GM21423 (cell line): Measurements from ENCODE around the gene COPG1.
"Not testable (repeated sequence)": the region's sequence is repeated elsewhere in the genome, so short reads cannot be mapped to it uniquely, and the experiment has no call there.

Experiments used
- ATAC-seq: cut with Tn5 transposase; IDR thresholded peaks from one replicate; pipeline ENCODE4 v1.9.1; 2021; ENCODE audit warnings: mild to moderate bottlenecking, moderate library complexity; ENCODE audit not compliant: unreplicated experiment

COPG1 gene, protein sequence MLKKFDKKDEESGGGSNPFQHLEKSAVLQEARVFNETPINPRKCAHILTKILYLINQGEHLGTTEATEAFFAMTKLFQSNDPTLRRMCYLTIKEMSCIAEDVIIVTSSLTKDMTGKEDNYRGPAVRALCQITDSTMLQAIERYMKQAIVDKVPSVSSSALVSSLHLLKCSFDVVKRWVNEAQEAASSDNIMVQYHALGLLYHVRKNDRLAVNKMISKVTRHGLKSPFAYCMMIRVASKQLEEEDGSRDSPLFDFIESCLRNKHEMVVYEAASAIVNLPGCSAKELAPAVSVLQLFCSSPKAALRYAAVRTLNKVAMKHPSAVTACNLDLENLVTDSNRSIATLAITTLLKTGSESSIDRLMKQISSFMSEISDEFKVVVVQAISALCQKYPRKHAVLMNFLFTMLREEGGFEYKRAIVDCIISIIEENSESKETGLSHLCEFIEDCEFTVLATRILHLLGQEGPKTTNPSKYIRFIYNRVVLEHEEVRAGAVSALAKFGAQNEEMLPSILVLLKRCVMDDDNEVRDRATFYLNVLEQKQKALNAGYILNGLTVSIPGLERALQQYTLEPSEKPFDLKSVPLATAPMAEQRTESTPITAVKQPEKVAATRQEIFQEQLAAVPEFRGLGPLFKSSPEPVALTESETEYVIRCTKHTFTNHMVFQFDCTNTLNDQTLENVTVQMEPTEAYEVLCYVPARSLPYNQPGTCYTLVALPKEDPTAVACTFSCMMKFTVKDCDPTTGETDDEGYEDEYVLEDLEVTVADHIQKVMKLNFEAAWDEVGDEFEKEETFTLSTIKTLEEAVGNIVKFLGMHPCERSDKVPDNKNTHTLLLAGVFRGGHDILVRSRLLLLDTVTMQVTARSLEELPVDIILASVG

DNA sequence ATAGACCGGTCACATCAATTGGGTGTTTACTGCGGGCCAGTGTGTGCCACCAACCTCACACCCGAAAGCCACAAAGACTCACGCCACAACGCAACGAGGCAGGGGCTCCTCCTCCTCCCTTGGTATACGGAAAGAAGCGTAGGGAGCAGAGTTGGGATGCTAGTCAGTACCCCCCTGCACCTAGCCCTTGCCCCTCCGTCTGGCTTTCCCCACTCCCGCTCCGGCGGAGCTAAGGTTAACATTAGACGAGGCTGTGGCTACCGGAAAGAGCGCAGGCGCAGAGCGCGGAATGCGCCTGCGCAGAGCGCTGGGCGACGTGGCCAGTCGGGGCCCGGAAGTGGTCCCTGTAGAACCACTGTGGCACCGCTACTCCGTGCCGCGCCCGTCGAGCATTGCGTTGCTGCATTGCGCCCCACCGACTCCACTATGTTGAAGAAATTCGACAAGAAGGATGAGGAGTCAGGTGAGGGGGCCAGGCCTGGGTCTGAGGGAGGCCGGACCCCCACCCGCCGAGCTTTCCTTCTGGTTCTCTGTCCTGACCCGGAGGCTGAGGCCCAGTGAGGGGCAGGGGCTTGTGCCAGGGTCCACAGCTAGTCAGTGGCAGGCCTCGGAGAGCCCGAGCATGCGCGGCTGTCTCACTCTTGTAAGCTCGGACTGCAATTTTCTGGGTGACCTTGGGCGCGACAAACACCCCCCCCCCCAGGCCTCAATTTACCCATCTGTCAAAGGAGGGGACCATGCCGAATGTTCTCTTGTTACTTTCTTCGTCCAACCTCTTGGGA lies at the start of gene COPG1:
Gene COPG1 (plus strand): TSS at position 323 of the 782 bp plus-strand sequence. CDS start 104 bp downstream, at position 427.
- ATAC-seq, result peak; percentile 80

DNA sequence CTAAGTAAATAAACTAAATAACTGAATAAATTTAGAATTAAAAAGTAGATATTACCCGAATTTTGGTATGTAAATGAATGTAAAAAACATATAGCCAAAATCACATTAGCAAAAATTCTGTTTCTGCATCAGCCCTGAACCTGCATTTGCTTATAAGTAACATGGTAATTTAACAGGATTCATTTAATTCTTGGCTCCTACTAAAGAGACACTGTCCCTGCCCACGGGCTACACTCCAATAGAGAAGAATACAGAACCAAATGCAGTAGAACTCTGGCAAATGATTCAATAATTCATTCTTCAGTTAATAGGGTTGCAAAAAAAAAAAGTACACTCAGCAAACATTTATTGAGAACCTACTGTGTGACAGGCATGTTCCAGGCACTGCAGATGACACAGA lies 44.9 kb upstream of the COPG1 start:
- ATAC-seq, result no peak

DNA sequence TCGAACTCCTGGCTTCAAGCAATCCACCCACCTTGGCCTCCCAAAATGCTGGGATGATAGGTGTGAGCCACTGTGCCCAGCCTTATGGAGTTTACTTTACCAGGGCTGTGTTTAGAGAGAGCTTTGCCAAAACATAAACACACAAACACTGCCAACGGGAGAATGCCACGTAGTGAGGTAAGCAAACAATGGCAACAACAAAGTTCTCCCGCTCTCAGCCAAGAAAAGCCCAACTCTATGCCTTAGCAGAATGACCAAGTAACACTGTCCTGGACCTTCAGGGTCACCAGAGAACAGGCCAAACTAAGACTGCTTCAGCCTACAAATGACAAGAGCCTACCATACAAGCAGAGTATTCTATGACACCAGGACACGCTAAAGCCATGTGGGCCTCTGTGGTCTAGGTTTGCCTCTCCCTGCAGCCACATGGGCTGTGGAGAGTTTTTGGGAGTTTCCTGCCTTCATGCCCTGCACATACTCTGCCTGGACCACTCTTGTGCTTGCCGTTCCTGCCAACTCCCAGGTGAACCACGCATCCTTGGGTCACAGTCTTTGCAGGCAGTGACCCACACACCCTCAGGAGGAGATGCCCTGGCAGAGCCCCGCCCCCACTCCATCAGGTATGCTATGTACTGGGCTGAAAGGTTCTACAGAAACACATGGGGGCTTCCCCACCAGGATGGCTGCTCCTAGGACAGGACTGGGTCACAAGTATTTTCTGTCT lies 44.1 kb upstream of the COPG1 start:
- no peak for ATAC-seq

DNA sequence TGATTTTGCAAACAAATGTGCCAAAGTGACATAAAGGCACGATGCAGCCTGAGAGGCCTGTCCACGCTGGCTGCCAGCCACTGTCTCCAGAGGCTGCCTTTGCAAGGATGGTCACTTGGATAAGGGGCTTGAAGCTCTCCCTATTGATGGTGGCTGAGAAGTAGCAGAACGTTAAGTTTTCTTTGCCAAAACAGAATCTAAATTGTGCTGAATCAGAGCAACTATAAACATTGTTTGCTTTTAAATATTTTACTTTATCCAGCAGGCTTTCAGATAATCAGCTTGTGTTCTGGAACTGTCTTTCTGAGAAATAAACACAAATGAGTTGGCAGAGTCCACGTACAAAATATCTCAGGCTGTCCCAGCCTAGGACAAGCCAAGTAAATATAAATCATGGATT lies 41.9 kb upstream of the COPG1 start:
- no peak for ATAC-seq

DNA sequence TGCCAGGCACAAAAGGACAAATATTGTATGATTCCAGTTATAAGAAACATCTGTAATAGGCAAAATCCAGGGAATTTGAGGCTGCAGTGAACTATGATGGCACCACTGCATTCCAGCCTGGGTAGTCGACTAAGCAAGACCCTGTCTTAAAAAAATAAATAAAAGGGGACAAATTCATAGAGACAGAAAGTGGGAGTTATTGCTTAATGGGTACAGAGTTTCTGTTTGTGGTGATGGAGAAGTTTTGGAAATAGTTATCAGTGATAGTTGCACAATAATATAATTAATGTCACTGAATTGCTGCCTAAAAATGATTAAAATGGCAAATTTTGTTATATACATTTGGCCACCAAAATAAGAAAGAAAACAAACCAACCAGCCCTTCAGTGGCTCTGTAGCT lies 38.1 kb upstream of the COPG1 start:
- no peak for ATAC-seq

DNA sequence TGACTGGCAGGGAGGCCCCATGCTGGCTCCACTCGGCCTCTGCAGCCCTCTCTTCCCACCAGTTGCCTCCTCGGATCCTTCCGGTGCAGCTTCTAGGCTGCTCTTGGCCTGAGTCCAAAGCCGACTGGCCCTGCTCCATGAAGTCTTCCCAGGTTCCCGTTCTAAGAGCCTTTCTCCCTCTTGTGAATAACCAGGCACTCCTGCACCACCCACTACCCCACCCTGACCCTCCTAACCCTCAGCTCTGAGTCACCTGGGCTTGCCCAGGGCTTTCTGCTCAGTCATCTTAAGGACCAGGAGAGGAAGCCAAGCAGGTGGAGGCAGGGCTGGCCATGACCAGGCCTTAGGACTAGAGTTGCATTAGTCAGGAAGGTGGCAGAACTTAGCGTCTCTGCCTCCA lies 37.6 kb upstream of the COPG1 start:
- ATAC-seq, result no peak

DNA sequence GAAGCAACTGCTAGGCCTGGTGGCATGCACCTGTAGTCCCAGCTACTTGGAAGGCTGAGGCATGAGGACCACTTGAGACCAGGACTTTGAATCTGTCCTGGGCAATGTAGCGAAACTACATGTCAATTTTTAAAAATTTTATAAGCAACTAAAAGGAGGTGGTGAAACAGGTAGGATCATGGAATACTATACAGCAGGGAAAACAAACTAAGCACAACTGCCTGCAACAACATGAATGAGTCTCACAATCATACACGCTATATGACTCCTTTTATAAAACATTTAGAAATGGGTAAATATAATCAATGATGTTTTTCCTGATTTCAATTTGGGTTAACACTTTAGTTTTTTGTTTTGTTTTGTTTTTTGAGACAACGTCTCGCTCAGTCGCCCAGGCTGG lies 36.2 kb upstream of the COPG1 start:
- ATAC-seq, result no peak

DNA sequence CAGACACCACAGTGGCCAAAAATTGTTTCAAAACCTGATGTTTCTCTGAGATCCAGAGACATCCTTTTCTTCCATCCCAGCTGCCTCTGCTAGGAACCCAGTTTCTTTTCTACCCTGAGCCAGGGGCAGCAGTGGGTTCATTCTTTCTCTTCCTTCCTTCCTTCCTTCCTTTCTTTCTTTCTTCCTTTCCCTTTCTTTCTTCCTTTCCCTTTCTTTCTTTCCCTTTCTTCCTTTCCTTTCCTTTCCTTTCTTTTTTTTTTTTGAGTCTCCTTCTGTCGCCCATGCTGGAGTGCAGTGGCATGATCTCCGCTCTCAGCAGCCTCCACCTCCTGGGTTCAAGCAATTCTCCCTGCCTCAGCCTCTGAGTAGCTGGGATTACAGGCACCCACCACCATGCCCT lies 30.7 kb upstream of the COPG1 start:
- no peak for ATAC-seq

DNA sequence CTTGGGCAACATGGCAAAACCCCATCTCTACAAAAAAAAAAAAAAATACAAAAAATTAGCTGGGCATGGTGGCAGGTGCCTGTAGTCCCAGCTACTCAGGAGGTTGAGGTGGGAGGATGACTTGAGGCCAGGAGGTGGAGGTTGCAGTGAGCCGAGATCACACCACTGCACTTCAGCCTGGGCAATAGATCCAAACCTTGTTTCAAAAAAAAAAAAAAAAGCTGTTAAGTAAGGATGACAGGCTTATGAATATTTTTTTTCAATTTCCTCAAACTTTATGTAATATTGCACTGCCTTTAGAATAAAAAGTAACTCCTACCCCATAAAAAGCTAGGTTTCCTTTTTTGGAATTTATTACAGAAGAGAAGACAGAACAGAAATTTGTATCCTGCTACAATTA lies 25.0 kb upstream of the COPG1 start:
- not testable (repeated sequence) for ATAC-seq

DNA sequence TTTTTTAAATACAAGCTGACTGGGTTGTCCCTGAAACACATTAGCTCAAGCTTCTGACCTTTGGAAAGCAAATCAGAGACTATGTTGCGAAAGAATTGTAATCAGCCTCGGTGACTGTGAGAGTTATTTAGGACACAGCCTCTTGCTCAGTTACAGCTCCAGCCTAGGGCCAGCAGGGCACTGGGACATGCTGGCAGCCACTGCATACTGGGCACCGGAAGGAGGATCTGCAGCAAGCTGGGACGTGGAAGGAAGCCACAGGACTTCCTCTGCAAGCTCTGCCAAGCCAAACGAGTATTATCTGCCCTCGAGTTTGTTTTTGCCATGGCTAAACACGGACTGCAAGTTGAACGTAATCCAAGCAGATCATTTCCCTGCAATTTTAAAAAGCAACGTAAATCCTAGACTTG lies 24.4 kb upstream of the COPG1 start:
- no peak for ATAC-seq

DNA sequence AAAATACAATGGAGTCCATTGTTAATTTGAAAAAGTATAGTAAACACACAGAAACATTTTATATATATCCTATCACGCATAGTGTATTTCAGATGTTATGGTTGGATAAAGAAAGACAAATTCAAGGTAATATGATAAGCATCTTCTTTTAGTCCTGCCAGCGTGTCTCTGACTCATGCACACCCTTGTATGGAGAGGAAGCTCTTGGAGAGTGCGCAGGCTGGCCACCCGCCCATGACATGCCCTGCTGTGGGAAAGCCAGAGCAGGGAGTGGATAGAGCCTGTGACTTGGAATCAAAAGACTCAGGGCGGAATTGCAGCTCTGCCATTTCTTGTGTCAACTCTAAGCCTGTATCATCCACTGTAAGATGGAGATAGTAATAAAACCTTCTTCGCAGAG lies 23.0 kb upstream of the COPG1 start:
- no peak for ATAC-seq

DNA sequence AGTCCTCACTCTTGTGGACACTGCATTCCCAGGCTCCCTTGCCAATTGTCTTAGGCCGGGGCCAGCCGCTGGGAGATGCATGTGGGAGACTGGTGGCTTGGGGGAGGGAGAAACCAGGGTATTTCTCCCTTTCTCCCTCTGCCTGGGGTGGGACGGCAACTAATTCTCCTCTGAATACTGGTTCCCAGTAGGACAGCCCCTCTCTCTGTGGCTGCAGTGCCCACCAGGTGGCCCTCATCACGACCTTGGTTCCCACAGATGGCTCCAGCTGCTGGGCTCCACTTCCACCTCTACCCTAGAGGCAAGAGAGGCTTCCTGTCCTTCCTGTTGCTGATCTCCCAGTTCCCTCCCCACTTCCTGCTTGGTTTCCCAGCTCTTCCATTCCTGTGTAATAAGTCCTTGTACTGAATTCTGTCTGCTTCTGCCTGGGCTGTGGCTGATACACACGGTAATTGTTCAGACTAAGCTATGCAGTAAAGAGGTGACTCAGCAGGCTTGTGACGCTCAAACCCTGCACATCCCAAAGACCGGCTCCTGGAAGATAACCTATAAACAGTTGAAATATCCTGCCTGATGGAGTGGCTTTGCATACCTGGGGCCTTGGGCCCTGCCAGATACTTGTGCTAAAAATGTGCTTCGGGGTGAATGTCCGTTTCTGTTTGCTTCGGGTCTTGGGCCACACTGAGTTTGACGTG lies 20.4 kb upstream of the COPG1 start:
- no peak for ATAC-seq

DNA sequence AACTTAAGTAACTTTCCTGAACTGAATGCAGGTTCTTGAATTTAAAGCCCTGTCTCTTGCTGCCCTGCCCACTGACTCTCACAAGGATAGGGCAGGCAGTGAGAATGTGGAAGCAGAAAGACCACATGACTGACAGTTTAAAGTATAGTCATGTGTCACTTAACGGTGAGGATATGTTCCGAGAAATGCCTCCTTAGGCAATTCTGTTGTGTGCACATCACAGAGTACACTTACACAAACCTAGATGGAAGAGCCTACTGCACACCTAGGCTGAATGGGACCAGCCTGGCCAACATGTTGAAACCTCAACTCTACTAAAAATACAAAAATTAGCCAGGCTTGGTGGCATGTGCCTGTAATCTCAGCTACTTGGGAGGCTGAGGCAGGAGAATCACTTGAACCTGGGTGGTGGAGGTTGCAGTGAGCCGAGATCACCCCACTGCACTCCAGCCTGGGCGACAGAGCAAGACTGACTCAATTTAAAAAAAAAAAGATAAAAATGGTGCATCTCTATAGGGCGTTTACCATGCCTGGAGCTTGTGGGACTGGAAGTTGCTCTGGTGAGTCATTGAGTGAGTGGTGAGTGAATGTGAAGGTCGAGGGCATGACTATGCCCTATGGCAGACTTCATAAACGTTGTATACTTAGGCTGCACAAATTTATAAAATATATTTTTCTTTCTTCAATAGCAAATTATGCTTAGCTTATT lies 18.9 kb upstream of the COPG1 start:
- ATAC-seq, result no peak

DNA sequence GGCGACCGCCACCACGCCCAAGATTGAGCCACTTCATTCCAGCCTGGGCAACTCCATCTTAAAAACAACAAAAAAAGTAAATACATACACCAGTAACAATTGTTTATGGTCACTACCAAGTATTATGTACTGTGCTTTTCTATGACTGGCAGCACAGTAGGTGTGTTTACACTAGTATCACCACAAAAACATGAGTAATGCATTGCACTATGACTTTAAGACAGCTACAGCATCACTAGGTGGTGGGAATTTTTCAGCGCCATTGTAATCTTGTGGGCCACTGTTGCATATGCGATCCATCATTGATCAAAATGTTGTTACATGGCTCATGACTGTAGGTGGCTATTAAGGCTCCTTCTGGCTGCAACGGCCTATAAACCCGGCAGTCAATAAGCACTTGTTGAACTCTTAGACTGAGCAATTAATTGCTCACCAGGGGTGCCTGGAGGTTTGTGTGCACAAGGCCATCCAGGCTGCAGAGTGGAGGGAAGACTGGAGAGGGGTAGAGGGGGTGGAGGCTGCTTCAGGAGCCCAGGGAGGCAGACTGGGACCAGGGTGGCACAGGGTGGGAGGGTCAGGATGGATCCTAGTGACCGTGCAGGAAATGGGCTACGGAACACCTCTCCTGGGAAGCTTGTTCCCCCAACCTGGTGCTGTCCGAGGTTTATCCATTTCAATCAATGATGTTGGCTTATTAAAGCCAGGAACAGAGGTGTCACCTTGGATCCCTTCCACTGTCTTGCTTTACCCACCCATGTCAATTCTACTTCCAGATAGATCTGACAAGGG lies 17.9 kb upstream of the COPG1 start:
- ATAC-seq, result no peak

DNA sequence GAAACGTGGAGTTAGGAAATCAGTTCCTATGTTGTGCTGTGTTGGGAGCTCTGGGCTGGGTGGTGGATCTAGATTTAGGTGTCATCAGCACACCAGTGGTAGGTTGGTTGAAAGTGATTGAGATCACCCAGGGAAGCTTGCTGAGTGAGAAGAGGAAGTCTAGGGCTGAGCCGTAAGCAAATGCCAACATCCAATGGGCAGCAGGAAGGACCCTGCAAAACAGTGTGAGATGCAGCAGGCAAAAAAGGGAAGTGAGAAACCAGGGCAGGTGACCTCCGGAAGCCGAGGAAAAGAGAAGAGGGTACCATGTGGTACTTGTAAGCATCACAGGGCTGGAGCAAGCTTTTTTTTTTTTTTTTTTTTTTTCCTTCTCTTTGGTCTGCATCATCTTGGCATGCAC lies 15.9 kb upstream of the COPG1 start:
- peak; percentile 93 for ATAC-seq

DNA sequence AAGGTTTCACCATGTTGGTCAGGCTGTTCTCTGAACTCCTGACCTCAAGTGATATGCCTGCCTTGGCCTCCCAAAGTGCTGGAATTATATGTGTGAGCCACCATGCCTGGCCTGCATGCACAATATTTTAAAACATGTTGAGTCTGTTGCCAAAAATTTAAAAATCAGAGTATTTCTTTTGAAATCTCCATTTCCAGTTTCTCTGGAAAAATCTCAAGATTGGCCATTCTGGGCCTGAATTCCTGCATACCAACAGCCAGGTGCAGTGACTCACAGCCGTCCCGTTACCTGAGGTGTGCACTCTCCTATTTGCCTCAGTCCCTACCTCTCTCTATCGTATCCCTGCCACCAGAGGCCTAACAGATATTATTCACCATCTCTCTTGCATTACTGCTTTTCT lies 15.0 kb upstream of the COPG1 start:
- no peak for ATAC-seq

DNA sequence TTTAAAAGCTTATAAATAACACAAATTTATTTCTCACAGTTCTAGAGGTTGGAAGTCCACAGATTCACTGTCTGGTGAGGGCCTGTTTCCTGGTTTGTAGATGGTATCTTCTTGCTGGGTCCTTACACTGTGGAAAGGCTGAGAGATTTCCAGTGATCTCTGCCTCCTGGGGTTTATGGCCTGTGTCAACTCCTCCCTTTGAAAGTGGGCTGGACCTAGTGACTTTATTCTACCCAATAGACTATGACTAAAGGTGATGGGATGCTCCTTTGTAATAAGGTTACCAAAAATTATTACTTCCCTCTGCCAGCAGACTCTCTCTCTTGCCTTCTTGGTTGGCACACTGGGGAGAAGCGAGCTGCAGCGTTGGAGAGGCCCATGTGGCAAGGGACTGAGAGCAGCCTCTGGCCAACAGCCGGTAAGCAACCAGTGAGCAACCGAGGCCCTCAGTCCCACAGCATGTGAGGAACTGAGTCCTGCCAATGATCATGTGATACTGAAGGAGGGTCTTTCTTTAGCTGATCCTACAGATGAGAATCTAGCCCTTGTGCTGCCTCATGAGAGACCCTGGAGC lies 14.0 kb upstream of the COPG1 start:
- no peak for ATAC-seq

DNA sequence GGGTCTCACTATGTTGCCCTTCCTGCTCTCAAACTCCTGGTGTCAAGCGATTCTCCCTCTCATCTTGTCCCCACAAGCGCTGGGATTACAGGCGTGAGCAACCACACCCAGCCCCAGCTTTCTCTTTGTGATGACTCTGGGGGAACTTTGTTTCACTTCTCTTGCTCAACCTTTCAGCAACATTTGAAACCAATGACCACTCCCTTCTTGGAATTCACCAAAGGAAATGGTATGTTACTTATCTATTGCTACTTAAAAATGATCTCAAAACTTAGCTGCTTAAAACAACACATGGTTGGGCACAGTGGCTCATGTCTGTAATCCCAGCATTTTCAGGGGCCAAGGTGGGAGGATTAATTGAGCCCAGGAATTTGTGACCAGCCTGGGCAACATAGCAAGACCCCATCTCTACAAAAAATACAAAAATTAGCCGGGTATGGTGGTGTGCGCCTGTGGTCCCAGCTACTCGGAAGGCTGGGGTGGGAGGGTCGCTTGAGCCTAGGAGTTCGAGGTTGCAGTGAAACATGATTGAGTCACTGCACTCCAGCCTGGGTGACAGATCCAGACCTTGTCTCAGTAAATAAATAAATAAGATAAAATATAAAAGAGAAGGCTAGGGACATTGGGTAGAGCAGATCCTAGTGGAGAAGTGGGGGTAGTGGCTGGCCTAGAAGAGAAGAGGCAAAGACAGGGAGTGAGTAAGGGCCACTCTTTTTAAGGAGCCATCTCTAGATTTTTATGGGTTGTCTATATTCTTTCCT lies 10.3 kb upstream of the COPG1 start:
- ATAC-seq, result no peak
